ENCODE measurements around the gene ZBTB6. TPM values are rescaled to one million over a fixed set of nuclear protein-coding genes. Genes with fewer than 3 reads are reported as not detected.
"Not testable (repeated sequence)": the region's sequence is repeated elsewhere in the genome, so short reads cannot be mapped to it uniquely, and the experiment has no call there.

Gene ZBTB6
- total and polyA plus RNA-seq, 4 donors: 10.6 to 46.5 (median 15.8) TPM

GRCh38 chr9:122930541-122931225 lies 17.6 kb upstream of the ZBTB6 start:
- H3K36me3 ChIP-seq (ENCODE audit: control insufficient read depth, insufficient read depth, low read length): no peaks in the 10 kb centered on the region
- H3K27me3 ChIP-seq (ENCODE audit: control insufficient read depth, insufficient read depth, low read length): no peaks in the 10 kb centered on the region
- 32% methylated on average over 8 of the region's 10 CpGs for WGBS (ENCODE audit: insufficient coverage)
- H3K4me3 ChIP-seq (ENCODE audit: low read depth, low read length): peak overlapping the region; percentile 97
- peaks cover 6% of the 10 kb centered on the region for H3K4me1 ChIP-seq (ENCODE audit: control insufficient read depth, insufficient read depth, low read length)
- H3K27ac ChIP-seq (ENCODE audit: low read depth, low read length): peak overlapping the region; percentile 91
- H3K9me3 ChIP-seq (ENCODE audit: control insufficient read depth, insufficient read depth, low read length): no peaks in the 10 kb centered on the region
- peak in 1 of 6 donors; percentile 2 for DNase-seq (ENCODE audit: low read depth in 4 of 6, low spot score in 6 of 6)

- no peaks in the 10 kb centered on the region for H3K27me3 ChIP-seq (ENCODE audit: control insufficient read depth, insufficient read depth, low read length)
- H3K36me3 ChIP-seq (ENCODE audit: control insufficient read depth, insufficient read depth, low read length): peaks cover 2% of the 10 kb centered on the region
- no peak overlapping the region for H3K4me3 ChIP-seq (ENCODE audit: low read depth, low read length)
- H3K27ac ChIP-seq (ENCODE audit: low read depth, low read length): no peak overlapping the region
- no peaks in the 10 kb centered on the region for H3K9me3 ChIP-seq (ENCODE audit: control insufficient read depth, insufficient read depth, low read length)
- WGBS (ENCODE audit: insufficient coverage): 91% methylated on average over 1 of the region's 1 CpG
- DNase-seq (ENCODE audit: low read depth in 4 of 6, low spot score in 6 of 6): no peak
- peaks cover 6% of the 10 kb centered on the region for H3K4me1 ChIP-seq (ENCODE audit: control insufficient read depth, insufficient read depth, low read length)
Observed at GRCh38 chr9:122929796-122930354, 16.8 kb upstream of the ZBTB6 start.

- H3K27ac ChIP-seq (ENCODE audit: low read depth, low read length): no peak overlapping the region
- no peak for DNase-seq (ENCODE audit: low read depth in 4 of 6, low spot score in 6 of 6)
- peaks cover 2% of the 10 kb centered on the region for H3K36me3 ChIP-seq (ENCODE audit: control insufficient read depth, insufficient read depth, low read length)
- H3K27me3 ChIP-seq (ENCODE audit: control insufficient read depth, insufficient read depth, low read length): no peaks in the 10 kb centered on the region
- H3K9me3 ChIP-seq (ENCODE audit: control insufficient read depth, insufficient read depth, low read length): no peaks in the 10 kb centered on the region
- H3K4me3 ChIP-seq (ENCODE audit: low read depth, low read length): no peak overlapping the region
- H3K4me1 ChIP-seq (ENCODE audit: control insufficient read depth, insufficient read depth, low read length): no peaks in the 10 kb centered on the region
- no CpG with 5 or more reads among the region's 3 CpGs for WGBS (ENCODE audit: insufficient coverage)
Observed at GRCh38 chr9:122923947-122924346, 10.8 kb upstream of the ZBTB6 start.

GRCh38 chr9:122922713-122923112 lies 9.6 kb upstream of the ZBTB6 start:
- H3K27me3 ChIP-seq (ENCODE audit: control insufficient read depth, insufficient read depth, low read length): no peaks in the 10 kb centered on the region
- no peaks in the 10 kb centered on the region for H3K4me1 ChIP-seq (ENCODE audit: control insufficient read depth, insufficient read depth, low read length)
- H3K27ac ChIP-seq (ENCODE audit: low read depth, low read length): no peak overlapping the region
- H3K9me3 ChIP-seq (ENCODE audit: control insufficient read depth, insufficient read depth, low read length): no peaks in the 10 kb centered on the region
- H3K4me3 ChIP-seq (ENCODE audit: low read depth, low read length): no peak overlapping the region
- DNase-seq (ENCODE audit: low read depth in 4 of 6, low spot score in 6 of 6): no peak
- WGBS (ENCODE audit: insufficient coverage): 77% methylated on average over 1 of the region's 8 CpGs
- H3K36me3 ChIP-seq (ENCODE audit: control insufficient read depth, insufficient read depth, low read length): peaks cover 2% of the 10 kb centered on the region

GRCh38 chr9:122918310-122918709 lies 5.2 kb upstream of the ZBTB6 start:
- no peak overlapping the region for H3K27ac ChIP-seq (ENCODE audit: low read depth, low read length)
- DNase-seq (ENCODE audit: low read depth in 4 of 6, low spot score in 6 of 6): no peak
- WGBS (ENCODE audit: insufficient coverage): 88% methylated on average over 2 of the region's 2 CpGs
- H3K9me3 ChIP-seq (ENCODE audit: control insufficient read depth, insufficient read depth, low read length): no peaks in the 10 kb centered on the region
- H3K4me3 ChIP-seq (ENCODE audit: low read depth, low read length): no peak overlapping the region
- H3K27me3 ChIP-seq (ENCODE audit: control insufficient read depth, insufficient read depth, low read length): no peaks in the 10 kb centered on the region
- peaks cover 8% of the 10 kb centered on the region for H3K4me1 ChIP-seq (ENCODE audit: control insufficient read depth, insufficient read depth, low read length)
- no peaks in the 10 kb centered on the region for H3K36me3 ChIP-seq (ENCODE audit: control insufficient read depth, insufficient read depth, low read length)

- DNase-seq (ENCODE audit: low read depth in 4 of 6, low spot score in 6 of 6): no peak
- H3K4me1 ChIP-seq (ENCODE audit: control insufficient read depth, insufficient read depth, low read length): peaks cover 8% of the 10 kb centered on the region
- H3K27ac ChIP-seq (ENCODE audit: low read depth, low read length): peak overlapping the region; percentile 50
- H3K27me3 ChIP-seq (ENCODE audit: control insufficient read depth, insufficient read depth, low read length): no peaks in the 10 kb centered on the region
- H3K9me3 ChIP-seq (ENCODE audit: control insufficient read depth, insufficient read depth, low read length): no peaks in the 10 kb centered on the region
- peak overlapping the region; percentile 88 for H3K4me3 ChIP-seq (ENCODE audit: low read depth, low read length)
- WGBS (ENCODE audit: insufficient coverage): 9% methylated on average over 9 of the region's 9 CpGs
- no peaks in the 10 kb centered on the region for H3K36me3 ChIP-seq (ENCODE audit: control insufficient read depth, insufficient read depth, low read length)
Observed at GRCh38 chr9:122912671-122912963, 506 bp downstream of the ZBTB6 start.

- H3K4me3 ChIP-seq (ENCODE audit: low read depth, low read length): not testable (repeated sequence)
Observed at GRCh38 chr9:122906122-122906521, 7.0 kb downstream of the ZBTB6 start.

GRCh38 chr9:122904823-122905710 lies 8.1 kb downstream of the ZBTB6 start, which contains the start of gene RC3H2:
RC3H2 (minus strand) TSS chr9:122905359; CDS start chr9:122897509, 7,850 bp downstream.
- Histone ChIP-seq H3K9me3 (ENCODE audit: control insufficient read depth, insufficient read depth, low read length) (no peaks in the 10 kb centered on the region), H3K27me3 (ENCODE audit: control insufficient read depth, insufficient read depth, low read length) (no peaks in the 10 kb centered on the region), H3K4me3 (ENCODE audit: low read depth, low read length) (peak within 1 kb of the TSS; percentile 85), H3K36me3 (ENCODE audit: control insufficient read depth, insufficient read depth, low read length) (peaks cover 5% of the 10 kb centered on the region), H3K4me1 (ENCODE audit: control insufficient read depth, insufficient read depth, low read length) (no peaks in the 10 kb centered on the region), H3K27ac (ENCODE audit: low read depth, low read length) (peak within 1 kb of the TSS; percentile 92)
- DNase-seq (ENCODE audit: low read depth in 4 of 6, low spot score in 6 of 6): peak; percentile 100
- 0% methylated on average over 69 of the region's 77 CpGs for WGBS (ENCODE audit: insufficient coverage)

More at GRCh38 chr9:122906122-122906521, 7.0 kb downstream of the ZBTB6 start:
- H3K36me3 ChIP-seq (ENCODE audit: control insufficient read depth, insufficient read depth, low read length); DNase-seq (ENCODE audit: low read depth in 4 of 6, low spot score in 6 of 6); H3K4me1 ChIP-seq (ENCODE audit: control insufficient read depth, insufficient read depth, low read length); H3K9me3 ChIP-seq (ENCODE audit: control insufficient read depth, insufficient read depth, low read length); H3K27ac ChIP-seq (ENCODE audit: low read depth, low read length); H3K27me3 ChIP-seq (ENCODE audit: control insufficient read depth, insufficient read depth, low read length): not testable (repeated sequence)
- WGBS (ENCODE audit: insufficient coverage): 96% methylated on average over 13 of the region's 16 CpGs

GRCh38 chr9:122904466-122904822 lies 8.7 kb downstream of the ZBTB6 start:
- H3K36me3 ChIP-seq (ENCODE audit: control insufficient read depth, insufficient read depth, low read length): peaks cover 5% of the 10 kb centered on the region
- H3K4me1 ChIP-seq (ENCODE audit: control insufficient read depth, insufficient read depth, low read length): no peaks in the 10 kb centered on the region
- 0% methylated on average over 4 of the region's 8 CpGs for WGBS (ENCODE audit: insufficient coverage)
- H3K27me3 ChIP-seq (ENCODE audit: control insufficient read depth, insufficient read depth, low read length): no peaks in the 10 kb centered on the region
- peak in 3 of 6 donors; percentile 11 to 59 (median 33) for DNase-seq (ENCODE audit: low read depth in 4 of 6, low spot score in 6 of 6)
- H3K4me3 ChIP-seq (ENCODE audit: low read depth, low read length): peak overlapping the region; percentile 85
- no peaks in the 10 kb centered on the region for H3K9me3 ChIP-seq (ENCODE audit: control insufficient read depth, insufficient read depth, low read length)
- H3K27ac ChIP-seq (ENCODE audit: low read depth, low read length): peak overlapping the region; percentile 92
